HEK293T (cell line): ENCODE results near the gene SHOC1.

Experiments used
- BHLHE40 ChIP-seq: fragments of 450-650 bp; IDR thresholded peaks from 2 replicates; pipeline ENCODE4 v1.6.1; 2016; ENCODE audit warnings: mild to moderate bottlenecking, moderate library complexity, borderline replicate concordance
- ELF4 ChIP-seq: fragments of 450-650 bp; IDR thresholded peaks from 2 replicates; pipeline ENCODE4 v1.6.1; 2017; ENCODE audit warnings: antibody characterized with exemption
- FOXA1 ChIP-seq: fragments of 450-650 bp; IDR thresholded peaks from 2 replicates; pipeline ENCODE4 v1.6.1; 2016; ENCODE audit warnings: mild to moderate bottlenecking
- FOXM1 ChIP-seq: fragments of 450-650 bp; IDR thresholded peaks from 2 replicates; pipeline ENCODE4 v1.6.1; 2017; ENCODE audit warnings: mild to moderate bottlenecking, borderline replicate concordance
- HDGF ChIP-seq: fragments of 450-650 bp; IDR thresholded peaks from 2 replicates; pipeline ENCODE4 v1.6.1; 2017; ENCODE audit warnings: antibody characterized with exemption, borderline replicate concordance
- NFRKB ChIP-seq: fragments of 450-650 bp; IDR thresholded peaks from 2 replicates; pipeline ENCODE4 v1.6.1; 2016; ENCODE audit warnings: mild to moderate bottlenecking, moderate library complexity
- PKNOX1 ChIP-seq: fragments of 450-650 bp; IDR thresholded peaks from 2 replicates; pipeline ENCODE4 v1.6.1; 2016
- SP1 ChIP-seq: fragments of 450-650 bp; IDR thresholded peaks from 2 replicates; pipeline ENCODE4 v1.6.1; 2017
- SUZ12 ChIP-seq: fragments of 450-650 bp; IDR thresholded peaks from 2 replicates; pipeline ENCODE4 v1.6.1; 2016; ENCODE audit warnings: mild to moderate bottlenecking
- TARDBP ChIP-seq: fragments of 450-650 bp; IDR thresholded peaks from 2 replicates; pipeline ENCODE4 v1.6.1; 2016
- ZNF384 ChIP-seq: fragments of 450-650 bp; IDR thresholded peaks from 2 replicates; pipeline ENCODE4 v1.6.1; 2016

GRCh38 chr9:111759762-111760639 is 34.7 kb downstream of the SHOC1 start:
- peak; percentile 21; the same call in 1 of the 2 replicates for TF ChIP-seq PKNOX1
- no peak for TF ChIP-seq ELF4
- TF ChIP-seq NFRKB: no peak
- no peak for TF ChIP-seq HDGF
- TF ChIP-seq FOXM1: no peak
- TF ChIP-seq SP1: no peak
- TF ChIP-seq BHLHE40: no peak
- no peak for TF ChIP-seq SUZ12
- TF ChIP-seq TARDBP: no peak
- no peak for TF ChIP-seq FOXA1
- no peak for TF ChIP-seq ZNF384
